ENCODE results near the gene LRCH2. TPM values are rescaled to one million over a fixed set of nuclear protein-coding genes. Genes with fewer than 3 reads are reported as not detected.

Gene LRCH2
- total and polyA plus RNA-seq, 2 of the 4 experiments (the other 2 are of a cell fraction) = 2.6 to 4.3 TPM

GRCh38 chrX:115232933-115233496 is 881 bp downstream of the LRCH2 start:
- Histone ChIP-seq H4K91ac (ENCODE audit: insufficient read depth, low read depth, low read length) (peak overlapping the region; percentile 77), H3K4me1 (ENCODE audit: control insufficient read depth, insufficient read depth, low read length) (0 out of 2 replicates have a peak, but pooled peaks cover 2% of the 10 kb centered on the region), H3K79me1 (ENCODE audit: low read depth in 1 of 2, low read length in 2 of 2) (peaks cover 4 to 12% of the 10 kb centered on the region in 2 experiments; a peak in 3 of 4 replicates), H3K56ac (ENCODE audit: extremely low read depth, insufficient read depth, low read length) (peak overlapping the region; percentile 24; the same call in 1 of the 2 replicates), H2AFZ (replicated peaks; ENCODE audit: low read length, poor library complexity) (peak overlapping the region; percentile 93), H3K4me3 (ENCODE audit: insufficient read depth, low read depth, low read length) (peak overlapping the region; percentile 89), H2AK5ac (ENCODE audit: low read depth, low read length) (peak overlapping the region; percentile 58; the same call in 1 of the 2 replicates), H2BK5ac (ENCODE audit: low read depth, low read length, poor library complexity, severe bottlenecking) (peak overlapping the region; percentile 9), H3K9me1 (ENCODE audit: insufficient read depth, low read length) (no peaks in the 10 kb centered on the region), H3K9ac (ENCODE audit: low read depth, low read length) (peak overlapping the region; percentile 87), H2AK9ac (replicated peaks; ENCODE audit: low read depth, low read length, poor library complexity) (peak overlapping the region; percentile 71), H2BK120ac (ENCODE audit: low read depth, low read length) (no peak overlapping the region), H2BK15ac (ENCODE audit: low read depth, low read length) (no peak overlapping the region; the same call in 2 of the 3 replicates), H3K27me3 (ENCODE audit: control insufficient read depth, insufficient read depth, low read length) (no peaks in the 10 kb centered on the region; the same call in 1 of the 2 replicates), H3K14ac (replicated peaks; ENCODE audit: low read depth, low read length) (peak overlapping the region; percentile 73), H4K20me1 (ENCODE audit: insufficient read depth, low read length) (peaks cover 3% of the 10 kb centered on the region; the same call in 1 of the 2 replicates), H3K36me3 (ENCODE audit: control insufficient read depth, insufficient read depth, low read length) (no peaks in the 10 kb centered on the region), H3K9me3 (ENCODE audit: control insufficient read depth, insufficient read depth, low read length) (no peaks in the 10 kb centered on the region), H3K18ac (ENCODE audit: low read depth, low read length) (peak overlapping the region; percentile 68), H3K4ac (ENCODE audit: low read depth, low read length) (peak overlapping the region; percentile 60), H3K4me2 (ENCODE audit: low read depth, low read length) (peak overlapping the region; percentile 97), H4K5ac (ENCODE audit: low read depth, low read length) (peak overlapping the region; percentile 77), H4K8ac (ENCODE audit: low read depth in 2 of 2, low read length in 2 of 2) (peak overlapping the region in 1 of 2 experiments; percentile 27; a peak in 2 of 4 replicates), H3K27ac (ENCODE audit: insufficient read depth, low read length) (peak overlapping the region; percentile 90), H3K23ac (ENCODE audit: low read depth, low read length) (peak overlapping the region; percentile 96), H2BK20ac (ENCODE audit: low read depth, low read length) (no peak overlapping the region)
- intact Hi-C loops (cut with micrococcal nuclease) = loop anchor here (5.0 kb wide), 1 partner anchor 329 kb away; the partner anchor contains the start of gene PLS3
- no CpG with 5 or more reads among the region's 6 CpGs for WGBS, 2 experiments (ENCODE audit: extremely low coverage in 2 of 2, insufficient read length in 1 of 2)
- BruUV-seq (replicated peaks) = no TSS peak
- ChIA-PET CTCF (no interaction called here), POLR2A (ENCODE audit: unreplicated experiment) (no interaction called here)
- no peak for ATAC-seq (ENCODE audit: low read depth)
- no peak for DNase-seq
- dilution Hi-C loops (cut with HindIII; ENCODE audit: low sequenced_read_pairs, unreplicated experiment) = no loop called here
- in situ Hi-C loops (cut with MboI; ENCODE audit: low sequenced_read_pairs) = no loop called here
- TF ChIP-seq FOS (IDR thresholded peaks at IDR 0.05; ENCODE audit: low read depth, low read length) = no peak
- TF ChIP-seq SMC3 (IDR thresholded peaks at IDR 0.05; ENCODE audit: low read depth, low read length) = no peak
- no peak for TF ChIP-seq MAFK (IDR thresholded peaks at IDR 0.05; ENCODE audit: low read depth, low read length)
- TF ChIP-seq RAD21 (IDR thresholded peaks at IDR 0.05; ENCODE audit: low read length) = no peak
- no peak for TF ChIP-seq MXI1 (IDR thresholded peaks at IDR 0.05; ENCODE audit: borderline replicate concordance, low read depth, low read length)
- TF ChIP-seq POLR2A (IDR thresholded peaks at IDR 0.05; ENCODE audit: low read depth, low read length) = no peak
- no peak for TF ChIP-seq RFX5 (IDR thresholded peaks at IDR 0.05; ENCODE audit: low read depth, low read length)
- no peak for TF ChIP-seq CEBPB (IDR thresholded peaks at IDR 0.05; ENCODE audit: low read depth, low read length)
- no peak for TF ChIP-seq NFE2L2 (IDR thresholded peaks at IDR 0.05; ENCODE audit: low read depth, low read length)
- TF ChIP-seq, protein P1, sequence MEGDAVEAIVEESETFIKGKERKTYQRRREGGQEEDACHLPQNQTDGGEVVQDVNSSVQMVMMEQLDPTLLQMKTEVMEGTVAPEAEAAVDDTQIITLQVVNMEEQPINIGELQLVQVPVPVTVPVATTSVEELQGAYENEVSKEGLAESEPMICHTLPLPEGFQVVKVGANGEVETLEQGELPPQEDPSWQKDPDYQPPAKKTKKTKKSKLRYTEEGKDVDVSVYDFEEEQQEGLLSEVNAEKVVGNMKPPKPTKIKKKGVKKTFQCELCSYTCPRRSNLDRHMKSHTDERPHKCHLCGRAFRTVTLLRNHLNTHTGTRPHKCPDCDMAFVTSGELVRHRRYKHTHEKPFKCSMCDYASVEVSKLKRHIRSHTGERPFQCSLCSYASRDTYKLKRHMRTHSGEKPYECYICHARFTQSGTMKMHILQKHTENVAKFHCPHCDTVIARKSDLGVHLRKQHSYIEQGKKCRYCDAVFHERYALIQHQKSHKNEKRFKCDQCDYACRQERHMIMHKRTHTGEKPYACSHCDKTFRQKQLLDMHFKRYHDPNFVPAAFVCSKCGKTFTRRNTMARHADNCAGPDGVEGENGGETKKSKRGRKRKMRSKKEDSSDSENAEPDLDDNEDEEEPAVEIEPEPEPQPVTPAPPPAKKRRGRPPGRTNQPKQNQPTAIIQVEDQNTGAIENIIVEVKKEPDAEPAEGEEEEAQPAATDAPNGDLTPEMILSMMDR (conservative IDR thresholded peaks at IDR 0.05; ENCODE audit: low read depth, low read length) = no peak
- no peak for TF ChIP-seq RCOR1 (IDR thresholded peaks at IDR 0.05; ENCODE audit: insufficient replicate concordance, low read length)
- no peak for TF ChIP-seq MAZ (IDR thresholded peaks at IDR 0.05; ENCODE audit: borderline replicate concordance, low read depth, low read length)
- TF ChIP-seq, protein P2, sequence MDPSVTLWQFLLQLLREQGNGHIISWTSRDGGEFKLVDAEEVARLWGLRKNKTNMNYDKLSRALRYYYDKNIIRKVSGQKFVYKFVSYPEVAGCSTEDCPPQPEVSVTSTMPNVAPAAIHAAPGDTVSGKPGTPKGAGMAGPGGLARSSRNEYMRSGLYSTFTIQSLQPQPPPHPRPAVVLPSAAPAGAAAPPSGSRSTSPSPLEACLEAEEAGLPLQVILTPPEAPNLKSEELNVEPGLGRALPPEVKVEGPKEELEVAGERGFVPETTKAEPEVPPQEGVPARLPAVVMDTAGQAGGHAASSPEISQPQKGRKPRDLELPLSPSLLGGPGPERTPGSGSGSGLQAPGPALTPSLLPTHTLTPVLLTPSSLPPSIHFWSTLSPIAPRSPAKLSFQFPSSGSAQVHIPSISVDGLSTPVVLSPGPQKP (IDR thresholded peaks at IDR 0.05; ENCODE audit: borderline replicate concordance, low read depth, low read length) = no peak
- no peak for TF ChIP-seq USF2 (IDR thresholded peaks at IDR 0.05; ENCODE audit: low read depth, low read length)
- TF ChIP-seq CHD1 (IDR thresholded peaks at IDR 0.05; ENCODE audit: low read depth, low read length) = no peak
- no peak for TF ChIP-seq BHLHE40 (IDR thresholded peaks at IDR 0.05; ENCODE audit: low read depth, low read length)
